SJSA1 (cell line): ENCODE measurements around the gene IGFN1. TPM values are rescaled to one million over a fixed set of nuclear protein-coding genes. Genes with fewer than 3 reads are reported as not detected.
"Not testable (repeated sequence)": the region's sequence is repeated elsewhere in the genome, so short reads cannot be mapped to it uniquely, and the experiment has no call there.

Experiments used
- DNase-seq, 2 experiments: peaks; one replicate each; pipeline ENCODE4 v3.0.0-alpha.2; 2015 to 2020; ENCODE audit warnings: low spot score in 2 of 2, low read depth in 1 of 2
- H3K27ac ChIP-seq: fragments of 250-450 bp; sonication (Bioruptor Pico); 2 replicates; pipeline ENCODE4 v1.5.1; 2020; ENCODE audit warnings: mild to moderate bottlenecking, moderate library complexity
- H3K27me3 ChIP-seq: fragments of 250-450 bp; sonication (Bioruptor Pico); replicated peaks from 2 replicates; pipeline ENCODE4 v1.5.1; 2020; ENCODE audit warnings: mild to moderate bottlenecking, moderate library complexity
- H3K36me3 ChIP-seq: fragments of 250-450 bp; sonication (Bioruptor Pico); 2 replicates; pipeline ENCODE4 v1.5.1; 2020; ENCODE audit warnings: mild to moderate bottlenecking
- H3K4me1 ChIP-seq: fragments of 250-450 bp; sonication (Bioruptor Pico); replicated peaks from 2 replicates; pipeline ENCODE4 v1.6.1; 2021; ENCODE audit warnings: mild to moderate bottlenecking
- H3K4me3 ChIP-seq: fragments of 250-450 bp; sonication (Bioruptor Pico); 2 replicates; pipeline ENCODE4 v1.5.1; 2020; ENCODE audit warnings: mild to moderate bottlenecking
- H3K9me3 ChIP-seq: fragments of 250-450 bp; sonication (Bioruptor Pico); replicated peaks from 2 replicates; pipeline ENCODE4 v1.5.1; 2020; ENCODE audit warnings: mild to moderate bottlenecking
- total RNA-seq: library from RNA; depleted of rRNA; stranded (reverse); fragments of >200 nt; shearing (Covaris generic); gene quantifications from 2 replicates; pipeline ENCODE4 v1.2.3, GENCODE V29; 2014

IGFN1 gene
- total RNA-seq, 1 experiment from 2014 or later, result 0.03 TPM

DNA sequence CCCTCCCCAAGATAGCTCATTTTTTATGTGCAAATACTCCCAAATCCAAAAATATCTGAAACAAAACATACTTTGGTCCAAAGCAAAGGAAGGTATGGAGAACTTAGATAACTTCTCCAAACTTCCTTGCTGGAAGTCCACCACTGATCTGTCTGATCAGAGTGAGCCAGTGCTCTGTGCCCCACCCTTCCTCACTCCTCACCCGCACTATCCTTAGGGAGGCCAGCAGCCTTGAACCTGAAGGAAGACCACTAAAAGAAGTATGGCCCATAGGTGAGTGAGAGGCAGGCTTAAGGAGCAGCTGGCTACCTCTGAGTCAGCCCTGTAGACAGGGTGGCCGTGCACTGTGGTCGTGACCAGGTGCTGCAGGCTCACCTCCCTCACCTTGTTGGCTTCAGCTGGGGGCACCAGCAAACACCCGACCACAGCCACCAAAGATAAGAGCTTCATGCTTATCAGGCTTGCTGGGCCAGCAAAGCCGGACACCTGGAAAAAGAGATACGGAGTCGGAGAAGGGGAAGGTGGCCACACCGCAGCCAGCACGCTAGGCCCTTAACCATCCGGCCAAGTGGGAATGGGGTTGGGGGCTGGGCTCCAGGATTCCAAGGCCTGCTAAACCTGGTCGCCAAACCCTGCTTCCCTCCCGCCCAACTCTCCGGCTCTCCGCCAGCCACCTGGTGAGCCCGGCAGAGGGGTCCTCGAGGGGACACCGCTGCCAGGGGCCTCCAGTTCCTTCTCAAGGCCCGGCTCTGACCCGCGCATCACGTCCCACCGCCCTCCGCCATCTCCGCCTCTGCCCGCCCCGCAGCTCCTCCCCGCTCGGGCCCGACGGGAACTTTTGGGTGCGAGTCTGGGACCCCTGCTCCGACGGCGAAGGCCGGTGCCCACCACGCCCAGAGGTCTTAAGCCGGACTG lies 36.9 kb upstream of the IGFN1 start:
- peak in 1 of 2 experiments; percentile 57 for DNase-seq
- Histone ChIP-seq H3K4me1 (peaks cover 13% of the 10 kb centered on the region), H3K9me3 (no peaks in the 10 kb centered on the region), H3K36me3 (peaks cover 43% of the 10 kb centered on the region), H3K27ac (peak overlapping the region; percentile 35; the same call in 1 of the 2 replicates), H3K4me3 (peak overlapping the region; percentile 66), H3K27me3 (no peaks in the 10 kb centered on the region)

DNA sequence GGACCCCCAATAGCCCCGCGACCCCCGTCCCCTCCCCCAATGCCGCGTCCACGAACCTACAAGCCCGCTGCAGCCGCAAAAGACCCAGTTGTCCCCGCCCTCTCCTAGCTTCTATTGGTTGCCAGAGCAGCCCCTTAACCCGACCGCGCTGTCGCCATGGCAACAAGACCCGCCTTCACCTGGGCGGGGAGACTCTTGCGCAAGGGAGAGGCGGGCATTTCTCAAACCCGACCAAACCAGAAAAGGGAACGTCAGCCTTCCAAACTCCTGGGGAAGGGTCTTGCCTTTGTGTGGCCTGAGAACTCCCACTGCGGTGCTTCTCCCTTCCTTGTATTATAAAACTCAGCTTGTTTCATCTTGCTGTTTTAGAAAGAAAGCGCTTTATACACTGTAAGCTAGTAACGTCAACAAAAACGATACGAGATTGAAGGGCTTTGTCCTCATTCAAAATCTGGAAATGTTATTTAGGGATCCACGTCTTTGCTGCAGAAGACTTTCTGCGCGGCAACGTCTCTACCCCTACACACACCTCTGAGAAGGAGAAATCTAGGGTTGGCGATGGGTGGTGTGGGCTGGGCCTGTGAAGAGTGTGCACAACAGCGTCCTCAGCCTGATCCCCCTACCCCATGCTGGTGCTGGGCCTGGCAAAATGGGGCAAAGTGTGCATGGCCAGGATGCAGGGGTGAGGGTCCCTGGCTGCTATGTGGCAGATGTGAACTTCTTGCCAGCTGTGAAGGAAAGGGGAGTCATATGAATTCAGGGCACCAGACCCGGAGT lies 36.0 kb upstream of the IGFN1 start, which contains the start of gene TMEM9:
TMEM9 (minus strand) TSS at position 86 of the 777 bp plus-strand sequence. CDS start 551 bp downstream, outside the sequence.
- Histone ChIP-seq H3K4me3 (peak within 1 kb of the TSS; percentile 66), H3K27ac (peak within 1 kb of the TSS; percentile 35; the same call in 1 of the 2 replicates), H3K9me3 (no peaks in the 10 kb centered on the region), H3K27me3 (no peaks in the 10 kb centered on the region), H3K4me1 (peaks cover 13% of the 10 kb centered on the region), H3K36me3 (peaks cover 35% of the 10 kb centered on the region)
- peak; percentile 92 to 98 for DNase-seq

DNA sequence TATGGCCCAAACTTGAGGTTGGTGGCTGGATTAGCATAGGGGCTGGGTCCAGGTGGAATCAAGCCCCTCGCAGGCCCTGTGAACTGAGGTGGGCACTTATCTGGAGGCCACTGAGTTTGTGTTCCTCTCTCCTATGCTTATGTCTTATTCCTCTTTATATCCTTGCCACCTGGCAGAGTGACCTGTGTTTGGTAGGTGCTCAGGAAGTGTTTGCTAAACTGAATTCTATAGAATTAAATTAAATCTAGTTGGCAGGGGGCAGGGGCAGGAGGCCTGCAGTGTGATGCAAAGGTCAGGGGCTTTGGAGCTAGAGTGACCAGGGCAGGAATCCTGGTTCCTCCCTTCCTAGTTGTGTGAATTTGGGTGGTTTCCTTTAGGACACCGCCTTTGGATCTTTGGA lies 35.3 kb upstream of the IGFN1 start:
- no peak overlapping the region for H3K27ac ChIP-seq
- H3K4me3 ChIP-seq, result no peak overlapping the region
- H3K9me3 ChIP-seq, result no peaks in the 10 kb centered on the region
- peaks cover 27% of the 10 kb centered on the region for H3K36me3 ChIP-seq
- no peaks in the 10 kb centered on the region for H3K27me3 ChIP-seq
- peaks cover 13% of the 10 kb centered on the region for H3K4me1 ChIP-seq
- DNase-seq, result no peak

DNA sequence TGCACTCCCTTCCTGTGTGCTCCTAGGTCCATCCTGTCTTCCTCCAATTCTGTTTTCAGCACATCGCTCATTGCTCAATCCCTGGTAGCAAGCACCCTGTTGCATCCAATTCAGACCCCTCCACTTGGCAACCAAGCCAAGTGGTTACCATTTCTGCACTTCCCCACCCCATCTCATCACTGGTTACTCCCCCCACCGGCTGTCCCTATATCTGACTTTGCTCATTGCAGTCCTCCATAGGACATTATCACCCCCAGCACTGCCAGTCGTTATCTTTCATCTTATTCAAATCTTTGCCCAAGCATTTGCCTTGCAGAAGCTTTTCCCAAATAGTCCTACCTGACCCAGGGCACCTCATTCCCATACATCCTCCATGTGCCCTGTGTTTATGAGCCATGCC lies 34.3 kb upstream of the IGFN1 start:
- H3K4me1 ChIP-seq, result peaks cover 13% of the 10 kb centered on the region
- DNase-seq, result no peak
- H3K36me3 ChIP-seq, result peaks cover 17% of the 10 kb centered on the region
- peaks cover 3% of the 10 kb centered on the region; the same call in 1 of the 2 replicates for H3K27me3 ChIP-seq
- no peak overlapping the region for H3K4me3 ChIP-seq
- no peaks in the 10 kb centered on the region for H3K9me3 ChIP-seq
- H3K27ac ChIP-seq, result no peak overlapping the region

DNA sequence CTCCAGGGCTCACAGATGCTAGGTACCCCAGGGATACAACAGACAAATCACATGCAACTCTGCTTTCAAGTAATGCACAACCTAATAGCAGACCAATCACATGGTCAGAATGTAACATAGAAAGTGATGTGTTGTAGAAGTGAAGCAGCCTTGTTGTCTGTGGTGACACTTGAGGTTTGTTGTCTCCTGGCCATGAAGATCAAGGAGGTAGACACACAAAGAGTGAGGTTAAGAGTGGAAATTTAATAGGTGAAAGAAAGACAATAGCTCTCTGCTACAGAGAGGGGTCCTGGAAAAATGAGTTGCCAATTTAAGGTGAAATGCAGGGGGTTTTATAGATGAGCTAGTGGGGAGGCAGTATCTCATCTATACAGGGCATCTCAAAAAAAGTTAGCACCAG lies 33.8 kb upstream of the IGFN1 start:
- no peaks in the 10 kb centered on the region for H3K9me3 ChIP-seq

DNA sequence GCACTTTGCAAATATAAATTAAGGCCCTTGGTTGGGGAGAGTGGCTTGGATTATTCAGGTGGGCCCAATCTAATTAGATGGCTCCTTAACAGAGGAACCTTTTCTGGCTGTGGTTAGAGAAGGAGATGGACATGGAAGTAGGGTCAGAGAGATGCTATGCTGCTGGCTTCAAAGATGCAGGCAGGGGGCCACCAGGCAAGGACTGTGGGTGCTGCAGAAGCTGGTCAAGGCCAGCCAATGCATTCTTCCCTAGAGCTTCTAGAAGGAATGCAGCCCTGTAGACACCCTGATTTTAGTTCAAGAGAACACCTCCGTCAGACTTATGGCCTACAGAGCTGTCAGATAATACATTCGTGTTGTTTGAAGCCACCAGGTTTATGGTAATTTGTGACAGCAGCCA lies 32.7 kb upstream of the IGFN1 start:
- Histone ChIP-seq H3K9me3 (no peaks in the 10 kb centered on the region), H3K36me3 (0 out of 2 replicates have a peak, but pooled peaks cover 4% of the 10 kb centered on the region), H3K4me1 (peaks cover 13% of the 10 kb centered on the region), H3K27me3 (peaks cover 7% of the 10 kb centered on the region; the same call in 1 of the 2 replicates), H3K27ac (no peak overlapping the region), H3K4me3 (no peak overlapping the region)
- DNase-seq, result no peak

More for the DNA sequence above, 33.8 kb upstream of the IGFN1 start:
- Histone ChIP-seq H3K27me3 (peaks cover 7% of the 10 kb centered on the region; the same call in 1 of the 2 replicates), H3K27ac (no peak overlapping the region), H3K4me1 (peaks cover 13% of the 10 kb centered on the region), H3K36me3 (peaks cover 12% of the 10 kb centered on the region; the same call in 1 of the 2 replicates), H3K4me3 (no peak overlapping the region)
- DNase-seq, result no peak

DNA sequence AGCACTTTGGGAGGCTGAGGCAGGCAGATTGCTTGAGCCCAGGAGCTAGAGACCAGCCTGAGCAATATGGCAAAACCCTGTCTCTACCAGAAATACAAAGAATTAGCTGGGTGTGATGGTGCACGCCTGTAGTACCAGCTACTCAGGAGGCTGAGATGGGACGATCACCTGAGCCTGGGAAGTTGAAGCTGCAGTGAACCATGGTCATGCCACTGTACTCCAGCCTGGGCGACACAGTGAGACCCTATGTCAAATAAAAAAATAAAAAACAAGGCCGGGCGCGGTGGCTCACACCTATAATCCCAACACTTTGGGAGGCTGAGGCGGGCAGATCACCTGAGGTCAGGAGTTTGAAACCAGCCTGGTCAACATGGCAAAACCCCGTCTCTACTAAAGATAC lies 27.6 kb upstream of the IGFN1 start:
- H3K9me3 ChIP-seq, H3K4me3 ChIP-seq, H3K27ac ChIP-seq, H3K36me3 ChIP-seq, DNase-seq, H3K4me1 ChIP-seq: not testable (repeated sequence)
- peaks cover 14% of the 10 kb centered on the region; the same call in 1 of the 2 replicates for H3K27me3 ChIP-seq

DNA sequence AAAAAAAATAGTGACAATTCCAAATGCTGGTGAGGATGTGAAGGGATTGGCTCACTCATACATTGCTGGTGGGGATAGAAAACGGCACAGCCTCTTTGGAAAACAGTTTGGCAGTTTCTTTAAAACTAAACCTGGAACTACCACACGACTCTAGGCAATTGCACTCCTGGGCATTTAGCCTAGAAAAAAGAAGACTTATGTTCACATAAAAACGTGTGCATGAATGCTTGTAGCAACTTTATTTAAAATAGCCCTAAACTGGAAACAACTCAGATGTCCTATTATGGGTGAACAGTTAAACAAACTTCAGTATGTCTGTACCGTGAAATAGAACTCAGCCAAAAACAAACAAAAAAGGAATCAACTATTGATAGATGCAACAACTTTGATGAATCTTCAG lies 26.9 kb upstream of the IGFN1 start:
- Histone ChIP-seq H3K4me3 (no peak overlapping the region), H3K9me3 (no peaks in the 10 kb centered on the region), H3K27me3 (peaks cover 14% of the 10 kb centered on the region; the same call in 1 of the 2 replicates), H3K36me3 (no peaks in the 10 kb centered on the region), H3K4me1 (no peaks in the 10 kb centered on the region), H3K27ac (no peak overlapping the region)
- no peak for DNase-seq

DNA sequence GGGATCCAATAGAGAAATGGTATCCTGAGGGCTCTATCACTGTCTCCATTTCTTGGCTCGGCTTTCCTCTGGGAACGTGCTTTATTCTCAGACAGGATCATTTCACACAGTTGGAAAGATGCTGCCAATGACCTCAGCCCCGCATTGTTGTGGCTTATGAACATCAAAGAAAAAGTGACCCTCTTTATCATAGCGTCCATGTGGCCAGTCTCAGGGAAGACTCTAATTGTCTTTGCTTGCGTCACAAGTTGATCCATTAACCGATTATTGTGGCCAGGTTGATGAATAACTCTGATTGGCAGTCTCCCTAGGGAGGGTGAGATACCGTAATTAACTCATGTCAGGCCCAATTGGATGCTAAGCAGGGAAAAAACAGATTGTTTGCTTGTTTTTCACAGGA lies 26.0 kb upstream of the IGFN1 start:
- Histone ChIP-seq H3K4me3 (no peak overlapping the region), H3K9me3 (no peaks in the 10 kb centered on the region), H3K27me3 (peaks cover 14% of the 10 kb centered on the region; the same call in 1 of the 2 replicates), H3K4me1 (no peaks in the 10 kb centered on the region), H3K27ac (no peak overlapping the region), H3K36me3 (no peaks in the 10 kb centered on the region)
- DNase-seq, result no peak

DNA sequence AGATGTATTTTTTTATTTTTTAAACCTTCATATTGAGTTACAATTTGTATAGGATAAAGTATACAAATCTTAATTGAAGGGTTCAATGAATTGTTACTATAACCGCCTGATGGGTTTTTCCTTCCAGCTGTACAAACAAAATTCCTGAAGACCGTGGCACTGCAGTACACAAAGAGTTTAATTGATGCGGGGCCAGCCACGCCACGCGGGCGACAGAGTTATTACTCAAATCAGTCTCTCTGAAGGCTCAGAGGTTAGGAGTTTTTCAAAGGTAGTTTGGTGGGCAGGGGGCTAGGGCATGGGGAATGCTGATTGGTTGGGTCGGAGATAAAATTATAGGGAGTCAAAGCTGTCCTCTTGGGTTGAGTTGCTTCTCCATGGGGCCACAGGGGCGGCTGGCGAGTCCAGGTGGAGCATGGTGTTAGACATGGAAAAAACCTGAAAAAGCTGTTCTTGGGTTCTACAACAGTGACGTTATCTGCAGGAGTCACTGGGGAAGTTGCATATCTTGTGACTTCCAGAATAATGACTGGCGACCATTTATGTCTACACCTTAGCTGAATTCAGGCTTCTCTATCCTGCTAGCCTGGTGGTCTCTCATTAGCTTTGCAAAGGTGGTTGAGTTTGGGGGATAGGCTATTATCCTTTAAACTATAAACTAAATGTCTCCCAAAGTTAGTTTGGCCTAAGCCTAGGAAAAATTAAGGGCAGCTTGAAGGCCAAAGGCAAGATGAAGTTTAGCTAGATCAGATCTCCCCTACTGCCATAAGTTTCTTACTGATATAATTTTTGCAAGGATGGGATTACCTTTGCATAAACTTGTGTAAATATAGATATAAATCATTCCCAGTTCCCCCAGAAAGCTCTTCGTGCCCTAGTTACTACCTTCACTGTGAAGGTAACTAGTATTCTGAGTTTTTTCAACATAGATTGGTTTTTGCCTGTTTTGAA lies 23.3 kb upstream of the IGFN1 start:
- no peaks in the 10 kb centered on the region for H3K36me3 ChIP-seq
- H3K9me3 ChIP-seq, result no peaks in the 10 kb centered on the region
- 0 out of 2 replicates have a peak, but pooled peaks cover 7% of the 10 kb centered on the region for H3K27me3 ChIP-seq
- H3K4me1 ChIP-seq, result peaks cover 8% of the 10 kb centered on the region
- DNase-seq, result no peak
- H3K4me3 ChIP-seq, result no peak overlapping the region
- H3K27ac ChIP-seq, result no peak overlapping the region

DNA sequence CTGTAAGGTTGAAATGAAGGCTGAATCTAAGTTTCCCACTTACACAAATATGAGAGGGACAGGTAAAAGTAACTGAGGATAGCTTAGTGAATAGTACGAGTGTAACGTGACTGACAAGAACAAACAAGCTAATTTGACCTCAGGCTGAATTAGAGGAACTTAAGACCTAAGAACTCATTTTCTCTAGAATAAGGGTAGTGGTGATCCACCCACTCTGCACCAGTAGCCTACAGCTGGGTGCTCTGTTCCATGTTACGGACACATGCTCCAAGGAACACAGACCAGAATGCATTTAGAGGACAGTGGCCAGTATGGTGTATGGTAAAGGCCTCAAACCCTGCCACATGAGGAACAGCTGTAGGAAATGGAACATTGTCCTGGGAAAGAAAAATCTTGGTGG lies 21.4 kb upstream of the IGFN1 start:
- H3K27ac ChIP-seq, result no peak overlapping the region
- H3K9me3 ChIP-seq, result no peaks in the 10 kb centered on the region
- peaks cover 8% of the 10 kb centered on the region for H3K4me1 ChIP-seq
- 0 out of 2 replicates have a peak, but pooled peaks cover 7% of the 10 kb centered on the region for H3K27me3 ChIP-seq
- no peak for DNase-seq
- no peaks in the 10 kb centered on the region for H3K36me3 ChIP-seq
- H3K4me3 ChIP-seq, result no peak overlapping the region

DNA sequence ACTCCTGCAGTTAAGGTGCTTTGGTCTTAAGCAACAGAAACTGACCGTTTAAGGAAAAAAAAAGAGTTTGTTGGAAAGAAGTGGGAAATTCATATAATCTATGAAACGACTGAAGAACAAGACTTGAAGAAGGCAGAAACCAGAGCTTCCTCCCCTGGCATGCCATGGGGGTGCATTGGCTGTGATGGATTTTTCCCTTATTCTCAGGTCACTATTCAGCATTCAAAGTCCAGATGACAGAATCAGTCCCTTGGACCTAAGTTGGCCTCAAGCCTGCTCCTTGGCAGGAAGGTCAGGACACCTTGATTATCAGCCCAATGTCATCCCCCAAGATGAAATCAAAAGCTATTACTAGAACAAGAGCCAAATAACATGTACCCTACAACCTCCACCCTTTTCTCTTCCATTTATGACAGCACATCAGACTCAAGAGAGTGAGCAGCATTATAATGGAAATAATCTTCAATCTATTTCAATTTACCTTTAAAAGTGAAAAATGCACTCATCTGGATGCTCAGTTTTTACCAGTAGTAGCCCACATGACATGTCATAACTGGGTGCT lies 20.6 kb upstream of the IGFN1 start:
- H3K27me3 ChIP-seq, result 0 out of 2 replicates have a peak, but pooled peaks cover 7% of the 10 kb centered on the region
- no peak overlapping the region for H3K4me3 ChIP-seq
- no peak for DNase-seq
- no peaks in the 10 kb centered on the region for H3K9me3 ChIP-seq
- no peaks in the 10 kb centered on the region for H3K36me3 ChIP-seq
- peaks cover 8% of the 10 kb centered on the region for H3K4me1 ChIP-seq
- no peak overlapping the region for H3K27ac ChIP-seq
